NCI-H2081 treated with DMSO at 0.1 percent for 48 hours (cell line): ENCODE data around the gene THSD7B.
"Not testable (repeated sequence)": the region's sequence is repeated elsewhere in the genome, so short reads cannot be mapped to it uniquely, and the experiment has no call there.

Experiments
- DNase-seq: peaks from one replicate; lab custom pipeline; 2025; lab: John Stamatoyannopoulos, UW

Gene THSD7B

GRCh38 chr2:137049518-137049917 lies 284.2 kb downstream of the THSD7B start:
- no peak for DNase-seq

GRCh38 chr2:137050949-137051348 lies 285.6 kb downstream of the THSD7B start:
- DNase-seq, result no peak

- no peak for DNase-seq
These were observed 286.5 kb downstream of the THSD7B start for GRCh38 chr2:137051778-137052398.

- DNase-seq, result no peak
These were observed 291.4 kb downstream of the THSD7B start for GRCh38 chr2:137056704-137057103.

GRCh38 chr2:137076111-137076765 lies 310.9 kb downstream of the THSD7B start:
- DNase-seq, result not testable (repeated sequence)

GRCh38 chr2:137091704-137092103 lies 326.4 kb downstream of the THSD7B start:
- DNase-seq, result no peak

GRCh38 chr2:137093116-137093515 lies 327.8 kb downstream of the THSD7B start:
- DNase-seq, result no peak

- DNase-seq, result no peak
These were observed 330.8 kb downstream of the THSD7B start for GRCh38 chr2:137096187-137096586.

- no peak for DNase-seq
These were observed 331.3 kb downstream of the THSD7B start for GRCh38 chr2:137096693-137097092.

- not testable (repeated sequence) for DNase-seq
These were observed 336.5 kb downstream of the THSD7B start for GRCh38 chr2:137101814-137102213.

GRCh38 chr2:137107904-137108303 lies 342.6 kb downstream of the THSD7B start:
- DNase-seq, result no peak

- no peak for DNase-seq
These were observed 346.6 kb downstream of the THSD7B start for GRCh38 chr2:137111896-137112295.

GRCh38 chr2:137115081-137115794 lies 349.9 kb downstream of the THSD7B start:
- DNase-seq, result no peak

- no peak for DNase-seq
These were observed 350.4 kb downstream of the THSD7B start for GRCh38 chr2:137115795-137116089.

GRCh38 chr2:137117385-137117784 lies 352.0 kb downstream of the THSD7B start:
- no peak for DNase-seq

GRCh38 chr2:137118140-137118539 lies 352.8 kb downstream of the THSD7B start:
- no peak for DNase-seq

- DNase-seq, result no peak
These were observed 357.9 kb downstream of the THSD7B start for GRCh38 chr2:137123226-137123625.

- DNase-seq, result no peak
These were observed 367.9 kb downstream of the THSD7B start for GRCh38 chr2:137133225-137133624.

- no peak for DNase-seq
These were observed 372.9 kb downstream of the THSD7B start for GRCh38 chr2:137138263-137138662.

- no peak for DNase-seq
These were observed 386.4 kb downstream of the THSD7B start for GRCh38 chr2:137151731-137152130.

- DNase-seq, result no peak
These were observed 389.6 kb downstream of the THSD7B start for GRCh38 chr2:137154946-137155345.

GRCh38 chr2:137155356-137156104 lies 390.2 kb downstream of the THSD7B start:
- DNase-seq, result no peak
